HepG2 (cell line): Measurements from ENCODE around the gene MCAT. TPM values are rescaled to one million over a fixed set of nuclear protein-coding genes. Genes with fewer than 3 reads are reported as not detected.

ENCODE experiments used
- ARID3A ChIP-seq: IDR thresholded peaks from 2 replicates; pipeline ENCODE4 v1.6.1; 2012; ENCODE audit warnings: low read depth, low read length, improper control_type of control experiment
- BRD4 ChIP-seq: sonication (generic); formaldehyde crosslinking; IDR thresholded peaks from 2 replicates; pipeline ENCODE4 v1.4.0; 2020; ENCODE audit warnings: missing genetic modification reagents
- DR1 ChIP-seq: sonication (generic); formaldehyde crosslinking; IDR thresholded peaks from 2 replicates; pipeline ENCODE4 v1.8.0; 2021; ENCODE audit warnings: mild to moderate bottlenecking, missing genetic modification reagents, inconsistent platforms
- ELF4 ChIP-seq: sonication (generic); formaldehyde crosslinking; IDR thresholded peaks from 2 replicates; pipeline ENCODE4 v1.5.0; 2020; ENCODE audit warnings: missing genetic modification reagents, mild to moderate bottlenecking, moderate library complexity, borderline replicate concordance
- GTF3A ChIP-seq: sonication (generic); formaldehyde crosslinking; conservative IDR thresholded peaks from 2 replicates; pipeline ENCODE4 v1.4.0; 2020; ENCODE audit warnings: mild to moderate bottlenecking, missing genetic modification reagents
- HMGXB3 ChIP-seq: sonication (generic); formaldehyde crosslinking; IDR thresholded peaks from 2 replicates; pipeline ENCODE4 v1.4.0; 2020; ENCODE audit warnings: missing genetic modification reagents, borderline replicate concordance
- MED13 ChIP-seq: sonication (generic); formaldehyde crosslinking; IDR thresholded peaks from 2 replicates; pipeline ENCODE4 v1.5.0; 2020; ENCODE audit warnings: missing genetic modification reagents
- NAIF1 ChIP-seq: sonication (generic); formaldehyde crosslinking; IDR thresholded peaks from 2 replicates; pipeline ENCODE4 v1.5.0; 2020; ENCODE audit warnings: mild to moderate bottlenecking, missing genetic modification reagents, borderline replicate concordance
- NCOA1 ChIP-seq: sonication (generic); formaldehyde crosslinking; IDR thresholded peaks from 2 replicates; pipeline ENCODE4 v1.9.0; 2021; ENCODE audit warnings: missing genetic modification reagents
- SOX13 ChIP-seq, 3 experiments: fragments of 450-650 bp in 1 of 3; sonication (generic) in 1 of 3; formaldehyde crosslinking in 1 of 3; IDR thresholded peaks in 2 of 3; conservative IDR thresholded peaks in 1 of 3; 2 replicates each; pipeline versions ENCODE4 v1.5.0 to v1.6.1; 2016 to 2020; ENCODE audit warnings: antibody characterized with exemption in 1 of 3, mild to moderate bottlenecking in 1 of 3, missing compliant biosample characterization in 1 of 3, missing genetic modification reagents in 1 of 3, moderate library complexity in 1 of 3
- SPEN ChIP-seq: sonication (generic); formaldehyde crosslinking; IDR thresholded peaks from 2 replicates; pipeline ENCODE4 v1.5.1; 2020; ENCODE audit warnings: low read depth, mild to moderate bottlenecking, missing genetic modification reagents
- SRY ChIP-seq: sonication (generic); formaldehyde crosslinking; IDR thresholded peaks from 2 replicates; pipeline ENCODE4 v1.8.0; 2022; ENCODE audit warnings: mild to moderate bottlenecking, missing genetic modification reagents
- TOE1 ChIP-seq: sonication (generic); formaldehyde crosslinking; IDR thresholded peaks from 2 replicates; pipeline ENCODE4 v1.4.0; 2020; ENCODE audit warnings: mild to moderate bottlenecking, missing genetic modification reagents
- ZNF326 ChIP-seq: sonication (generic); formaldehyde crosslinking; IDR thresholded peaks from 2 replicates; pipeline ENCODE4 v1.4.0; 2020; ENCODE audit warnings: missing genetic modification reagents, borderline replicate concordance
- ZNF333 ChIP-seq: sonication (generic); formaldehyde crosslinking; IDR thresholded peaks from 2 replicates; pipeline ENCODE4 v1.4.0; 2020; ENCODE audit warnings: mild to moderate bottlenecking, missing genetic modification reagents, borderline replicate concordance
- ZNF703 ChIP-seq: sonication (generic); formaldehyde crosslinking; IDR thresholded peaks from 2 replicates; pipeline ENCODE4 v1.5.1; 2020; ENCODE audit warnings: missing genetic modification reagents, mild to moderate bottlenecking, moderate library complexity, borderline replicate concordance
- ZUFSP ChIP-seq: sonication (generic); formaldehyde crosslinking; IDR thresholded peaks from 2 replicates; pipeline ENCODE4 v1.9.0; 2021; ENCODE audit warnings: missing genetic modification reagents, mild to moderate bottlenecking, borderline replicate concordance
- polyA plus RNA-seq, 8 experiments: library from polyadenylated mRNA; depleted of rRNA in 3 of 8; stranded (reverse) in 7 of 8; unstranded in 1 of 8; fragments of >200 nt; fragmentation: Illumina TruSeq in 4 of 8; extraction: Trizol in 4 of 8; gene quantifications; 2 replicates each; pipeline versions ENCODE4 v1.2.1 to v1.2.3, GENCODE V29; 2011 to 2016; ENCODE audit warnings: low read depth in 4 of 8, missing spikeins in 1 of 8, mixed read lengths in 1 of 8; ENCODE audit not compliant: insufficient read depth in 1 of 8
- total RNA-seq, 5 experiments: library from RNA; depleted of rRNA; stranded (reverse); fragments of >200 nt; fragmentation: Illumina TruSeq; extraction: Trizol; gene quantifications; 2 replicates each; pipeline ENCODE4 v1.2.3, GENCODE V29; 2016; ENCODE audit warnings: low read depth in 1 of 5

The MCAT gene
- total and polyA plus RNA-seq, 2 of the 13 experiments (the other 11 are each of a cell fraction or from before 2014, with no cell fraction given) = 9.3 to 16.7 TPM

GRCh38 chr22:43187171-43188099, 44.2 kb upstream of the MCAT start (continued):
- TF ChIP-seq ZUFSP (no peak), DR1 (CRISPR knock-in tag) (peak; percentile 60), NAIF1 (CRISPR knock-in tag) (0 out of 2 replicates have a peak, but pooled peaks have one; percentile 44), SRY (CRISPR knock-in tag) (peak; percentile 70; the same call in 1 of the 2 replicates), ZNF326 (CRISPR knock-in tag) (no peak), BRD4 (CRISPR knock-in tag) (no peak; the same call in none of the 2 replicates), TOE1 (CRISPR knock-in tag) (peak; percentile 93; the same call in 1 of the 2 replicates), SPEN (CRISPR knock-in tag) (peak; percentile 92), SOX13 (IDR thresholded peaks at IDR 0.05) (no peak), SOX13 (CRISPR knock-in tag; conservative IDR thresholded peaks at IDR 0.05 in 1 of 2, IDR thresholded peaks at IDR 0.05 in 1 of 2) (peak in 1 of 2 experiments; percentile 44; a peak in 1 of 4 replicates), ZNF703 (CRISPR knock-in tag) (no peak), NCOA1 (no peak), ZNF333 (CRISPR knock-in tag) (peak; percentile 81; the same call in 1 of the 2 replicates), GTF3A (CRISPR knock-in tag) (no peak), HMGXB3 (CRISPR knock-in tag) (peak; percentile 31; the same call in 1 of the 2 replicates), ARID3A (no peak), MED13 (CRISPR knock-in tag) (0 out of 2 replicates have a peak, but pooled peaks have one; percentile 44), ELF4 (CRISPR knock-in tag) (no peak)
